GM10266 (cell line): ENCODE data around the gene LLPH.

Source experiments
- DNase-seq: peaks from one replicate; pipeline ENCODE4 v3.0.0; 2012; ENCODE audit errors: extremely low spot score
- TF ChIP-seq, protein P1 (sequence below): IDR thresholded peaks from 2 replicates; pipeline ENCODE4 v1.5.1; 2012; ENCODE audit warnings: mild to moderate bottlenecking, low read depth; ENCODE audit not compliant: control insufficient read depth, insufficient read depth; ENCODE audit errors: missing control alignments

Gene LLPH

DNA sequence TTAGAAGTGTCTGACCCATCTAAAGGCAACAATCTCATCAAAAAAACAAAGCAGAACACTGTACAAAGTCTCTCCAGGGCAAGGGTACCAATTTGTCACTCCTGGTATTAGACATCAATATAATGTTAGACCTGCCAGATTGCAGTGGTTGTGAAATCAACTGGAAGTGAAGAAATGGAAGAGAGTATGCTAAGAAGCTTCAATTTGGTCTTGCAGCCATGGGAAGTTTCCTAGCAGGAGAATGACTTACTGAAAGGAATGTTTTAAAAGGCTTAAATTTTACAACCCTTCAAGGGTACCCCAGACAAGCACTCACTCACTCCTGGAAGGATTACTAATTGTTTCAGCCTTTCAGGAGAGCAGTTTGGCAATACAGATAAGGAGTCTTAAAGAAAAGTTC, 18.9 kb downstream of the LLPH start:
- TF ChIP-seq, protein P1, sequence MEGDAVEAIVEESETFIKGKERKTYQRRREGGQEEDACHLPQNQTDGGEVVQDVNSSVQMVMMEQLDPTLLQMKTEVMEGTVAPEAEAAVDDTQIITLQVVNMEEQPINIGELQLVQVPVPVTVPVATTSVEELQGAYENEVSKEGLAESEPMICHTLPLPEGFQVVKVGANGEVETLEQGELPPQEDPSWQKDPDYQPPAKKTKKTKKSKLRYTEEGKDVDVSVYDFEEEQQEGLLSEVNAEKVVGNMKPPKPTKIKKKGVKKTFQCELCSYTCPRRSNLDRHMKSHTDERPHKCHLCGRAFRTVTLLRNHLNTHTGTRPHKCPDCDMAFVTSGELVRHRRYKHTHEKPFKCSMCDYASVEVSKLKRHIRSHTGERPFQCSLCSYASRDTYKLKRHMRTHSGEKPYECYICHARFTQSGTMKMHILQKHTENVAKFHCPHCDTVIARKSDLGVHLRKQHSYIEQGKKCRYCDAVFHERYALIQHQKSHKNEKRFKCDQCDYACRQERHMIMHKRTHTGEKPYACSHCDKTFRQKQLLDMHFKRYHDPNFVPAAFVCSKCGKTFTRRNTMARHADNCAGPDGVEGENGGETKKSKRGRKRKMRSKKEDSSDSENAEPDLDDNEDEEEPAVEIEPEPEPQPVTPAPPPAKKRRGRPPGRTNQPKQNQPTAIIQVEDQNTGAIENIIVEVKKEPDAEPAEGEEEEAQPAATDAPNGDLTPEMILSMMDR = no peak
- DNase-seq = no peak

DNA sequence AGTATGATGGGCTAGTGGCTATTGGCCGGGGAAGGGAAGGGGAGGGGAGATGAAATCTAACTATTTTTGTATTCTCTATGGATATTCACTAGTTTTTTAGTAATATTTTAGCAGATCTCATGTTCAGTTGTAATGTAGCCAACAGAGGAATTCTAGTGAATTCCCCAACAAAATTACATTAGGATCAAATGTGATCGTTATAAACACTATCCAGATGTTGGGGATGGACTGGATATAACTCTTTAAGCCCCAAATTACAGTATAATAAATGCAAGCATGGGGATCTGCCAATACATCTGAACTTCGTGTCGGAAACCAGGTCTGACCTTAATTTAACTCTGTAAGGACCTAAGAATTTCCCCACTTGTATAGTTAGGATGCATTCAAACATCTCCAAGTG, 21.5 kb downstream of the LLPH start:
- TF ChIP-seq, protein P1 = no peak
- DNase-seq = no peak

DNA sequence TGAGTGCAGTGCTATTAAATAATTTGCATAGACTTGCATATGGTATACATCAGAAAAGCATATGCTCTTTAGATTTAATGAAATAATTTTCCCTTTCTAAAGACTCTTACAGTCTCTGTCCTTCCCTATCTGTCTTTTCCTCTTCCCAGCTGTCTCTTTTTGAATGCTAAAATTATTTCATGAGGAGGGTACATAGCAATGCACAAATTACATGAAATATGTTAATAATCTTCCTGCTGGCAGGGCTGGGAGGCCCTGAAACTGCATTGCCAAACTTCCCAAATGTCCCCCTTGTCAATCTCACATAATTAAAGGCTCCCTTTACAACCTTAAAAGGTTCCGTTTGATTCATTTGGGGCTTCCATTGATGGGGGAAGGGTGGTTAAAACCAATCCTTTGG, 22.2 kb downstream of the LLPH start:
- no peak for DNase-seq
- TF ChIP-seq, protein P1 = no peak

DNA sequence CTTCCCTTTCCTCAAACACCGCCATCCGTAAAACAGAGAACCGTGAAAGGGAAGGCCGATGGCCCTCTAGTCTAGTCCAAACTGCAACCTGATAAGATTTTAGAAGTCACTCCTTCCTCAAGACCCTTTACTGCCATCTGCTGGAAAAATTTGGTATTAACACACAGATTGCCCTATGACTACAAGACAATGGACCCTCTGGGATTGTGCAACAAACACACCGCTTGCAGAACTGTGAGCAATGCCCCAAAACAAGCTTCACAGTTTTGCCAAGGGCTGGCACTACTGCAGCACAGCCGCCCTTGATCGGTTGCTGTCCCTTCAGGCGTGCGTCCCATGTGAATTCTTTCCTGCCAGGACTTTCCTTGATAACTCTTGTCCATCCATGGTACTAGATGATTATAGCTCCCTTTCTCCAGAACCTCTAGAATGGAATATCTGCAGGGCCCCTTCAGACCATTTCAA, 23.1 kb downstream of the LLPH start:
- peak; percentile 60 for DNase-seq
- TF ChIP-seq, protein P1 = peak; percentile 80

DNA sequence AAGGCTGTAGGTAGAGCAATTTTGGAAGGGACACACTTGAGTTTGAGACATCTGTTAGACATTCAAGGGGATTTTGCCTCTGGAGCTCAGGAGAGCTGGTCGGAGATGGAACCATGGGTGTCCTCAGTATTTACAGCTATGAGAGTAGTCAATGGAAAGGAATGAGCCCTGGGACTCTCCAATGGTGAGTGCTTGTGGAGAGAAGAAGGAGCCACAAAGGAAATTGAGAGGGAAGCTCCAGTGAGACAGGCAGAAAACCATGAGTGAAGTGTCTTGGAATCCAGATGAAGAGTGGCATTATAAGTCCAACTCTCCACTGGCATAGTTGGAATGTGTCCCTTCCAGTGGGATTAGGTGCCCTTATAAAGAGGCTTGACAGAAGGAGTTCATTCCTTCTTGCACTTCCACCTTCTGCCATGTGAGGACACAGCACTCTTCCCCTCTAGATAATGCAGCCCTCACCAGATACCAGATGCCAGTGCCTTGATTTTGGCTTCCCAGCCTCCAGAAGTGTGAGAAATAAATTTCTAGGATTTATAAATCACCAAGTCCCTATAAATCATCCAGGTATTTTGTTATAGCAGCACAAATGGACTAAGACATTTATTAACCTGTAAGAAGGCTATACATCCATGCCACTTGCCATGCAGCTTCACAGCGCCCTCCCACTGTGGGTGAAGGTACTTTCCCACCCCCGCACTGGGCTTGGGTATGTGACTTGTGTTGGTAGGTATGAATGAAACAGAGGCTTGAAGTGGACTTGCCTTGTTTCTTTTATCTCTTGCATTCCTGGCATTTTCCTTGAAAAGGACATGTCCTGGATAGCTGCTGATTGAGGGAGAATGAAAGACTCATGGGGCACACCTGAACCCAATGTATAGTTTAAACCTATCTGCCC, 27.3 kb downstream of the LLPH start:
- TF ChIP-seq, protein P1 = no peak
- no peak for DNase-seq

DNA sequence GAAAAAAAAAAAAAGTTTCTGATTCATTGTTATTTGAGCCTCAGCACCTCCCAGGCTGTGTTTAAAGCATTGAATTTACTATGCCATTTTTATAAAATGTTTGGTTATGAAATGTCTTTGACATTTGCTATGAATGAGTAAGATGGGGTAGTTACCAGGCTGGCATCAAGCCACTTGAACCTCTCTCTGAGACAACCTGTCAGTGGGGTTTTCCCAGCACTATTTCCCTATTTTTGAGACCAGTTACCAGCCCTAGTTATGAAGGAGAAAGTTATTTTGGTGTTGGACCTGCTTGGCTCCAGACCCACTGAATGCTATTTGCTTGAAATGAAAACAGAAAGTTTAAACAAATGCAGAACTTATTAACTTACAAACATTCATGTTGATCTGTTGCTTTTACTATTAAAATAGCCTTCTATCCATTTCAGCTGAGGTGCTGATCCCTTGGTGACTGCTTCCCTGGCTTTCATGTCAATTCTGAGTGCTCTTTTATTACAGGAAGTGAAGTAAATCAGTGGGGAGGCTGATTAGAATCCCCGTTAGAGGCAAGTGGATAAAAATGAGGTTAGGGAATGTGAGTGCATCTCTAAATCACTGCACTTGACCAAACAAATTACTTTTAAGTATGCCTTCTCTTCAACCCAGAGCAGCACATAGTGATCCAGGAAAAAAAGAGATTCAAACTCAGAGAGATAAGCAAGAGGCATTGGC, 37.8 kb downstream of the LLPH start:
- TF ChIP-seq, protein P1 = no peak
- DNase-seq = no peak

DNA sequence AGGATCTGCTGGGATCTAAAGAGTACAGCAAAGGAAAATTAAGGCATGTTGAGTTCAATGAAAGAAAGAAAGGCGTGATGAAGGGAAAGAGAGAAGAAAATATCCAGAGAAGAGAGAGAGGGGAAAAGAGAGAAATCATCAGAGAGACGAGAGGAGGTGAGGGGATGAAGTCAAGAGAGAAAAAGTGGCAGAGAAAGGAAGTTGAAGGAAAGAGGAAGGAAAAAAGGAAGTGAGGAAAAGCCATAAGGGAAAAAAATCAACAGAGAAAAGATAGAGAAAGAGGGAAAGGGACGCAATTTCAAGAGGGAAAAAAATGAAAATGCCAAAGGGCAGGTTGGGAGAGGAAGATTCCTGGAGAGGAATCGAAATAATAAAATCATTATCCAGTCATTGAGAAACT, 40.4 kb downstream of the LLPH start:
- no peak for DNase-seq
- TF ChIP-seq, protein P1 = no peak
